Liver (tissue), 9 donors: ENCODE results near the gene RAI1. TPM values are rescaled to one million over a fixed set of nuclear protein-coding genes. Genes with fewer than 3 reads are reported as not detected.
A peak's percentile ranks its signal among the peaks of the same experiment; 100 is the strongest.

Experiments used
- DNase-seq: peaks from one replicate; pipeline ENCODE4 v3.0.0-alpha.2; 2017; ENCODE audit warnings: low spot score
- H3K27ac ChIP-seq, 2 donors: one replicate each; pipeline ENCODE4 v1.7.0; 2013; ENCODE audit warnings: inconsistent platforms in 2 of 2, low read length in 2 of 2, control low read depth in 1 of 2, low read depth in 1 of 2, mild to moderate bottlenecking in 1 of 2
- H3K27me3 ChIP-seq, 4 donors: one replicate each; pipeline versions ENCODE4 v1.6.1 to v1.7.0; 2013; ENCODE audit warnings: low read length in 3 of 4, inconsistent platforms in 1 of 4, mild to moderate bottlenecking in 1 of 4, moderate library complexity in 1 of 4; ENCODE audit not compliant: control insufficient read depth in 4 of 4, insufficient read depth in 4 of 4
- H3K36me3 ChIP-seq, 4 donors: one replicate each; pipeline versions ENCODE4 v1.6.1 to v1.7.0; 2013; ENCODE audit warnings: low read length in 3 of 4, mild to moderate bottlenecking in 3 of 4, low read depth in 1 of 4, moderate library complexity in 1 of 4; ENCODE audit not compliant: control insufficient read depth in 4 of 4, insufficient read depth in 3 of 4
- H3K4me1 ChIP-seq, 4 donors: one replicate each; pipeline versions ENCODE4 v1.6.1 to v1.7.0; 2013; ENCODE audit warnings: low read length in 3 of 4, mild to moderate bottlenecking in 3 of 4, moderate library complexity in 1 of 4; ENCODE audit not compliant: control insufficient read depth in 4 of 4, insufficient read depth in 4 of 4
- H3K4me3 ChIP-seq, 3 donors: one replicate each; pipeline versions ENCODE4 v1.6.1 to v1.7.0; 2013; ENCODE audit warnings: low read length in 3 of 3, control low read depth in 1 of 3, low read depth in 1 of 3, mild to moderate bottlenecking in 1 of 3
- H3K9ac ChIP-seq, 2 donors: one replicate each; pipeline ENCODE4 v1.7.0; 2013; ENCODE audit warnings: low read length in 2 of 2, mild to moderate bottlenecking in 2 of 2, moderate library complexity in 2 of 2, control low read depth in 1 of 2, low read depth in 1 of 2
- H3K9me3 ChIP-seq, 4 donors: one replicate each; pipeline versions ENCODE4 v1.6.1 to v1.7.0; 2013; ENCODE audit warnings: low read length in 3 of 4; ENCODE audit not compliant: control insufficient read depth in 4 of 4
- EGR1 ChIP-seq, 2 donors: IDR thresholded peaks; 2 replicates each; pipeline ENCODE4 v1.6.1; 2016 to 2018; ENCODE audit warnings: antibody characterized with exemption in 2 of 2, low read depth in 2 of 2
- FOXA1 ChIP-seq: IDR thresholded peaks from 2 replicates; pipeline ENCODE4 v1.6.1; 2016; ENCODE audit warnings: antibody characterized with exemption
- GABPA ChIP-seq, 2 donors: IDR thresholded peaks in 1 of 2; conservative IDR thresholded peaks in 1 of 2; 2 replicates each; pipeline ENCODE4 v1.6.1; 2016; ENCODE audit warnings: antibody characterized with exemption in 2 of 2, mild to moderate bottlenecking in 1 of 2, moderate library complexity in 1 of 2
- HNF4A ChIP-seq, 2 donors: conservative IDR thresholded peaks; 2 replicates each; pipeline ENCODE4 v1.6.1; 2016; ENCODE audit warnings: antibody characterized with exemption in 2 of 2, mild to moderate bottlenecking in 2 of 2
- HNF4G ChIP-seq: IDR thresholded peaks from 2 replicates; pipeline ENCODE4 v1.6.1; 2016; ENCODE audit warnings: antibody characterized with exemption
- JUND ChIP-seq, 2 donors: IDR thresholded peaks; 2 replicates each; pipeline ENCODE4 v1.6.1; 2016; ENCODE audit warnings: antibody characterized with exemption in 2 of 2
- NR2F2 ChIP-seq: IDR thresholded peaks from 2 replicates; pipeline ENCODE4 v1.6.1; 2016; ENCODE audit warnings: antibody characterized with exemption
- RAD21 ChIP-seq, 2 donors: IDR thresholded peaks; 2 replicates each; pipeline ENCODE4 v1.6.1; 2016; ENCODE audit warnings: antibody characterized with exemption in 2 of 2, mild to moderate bottlenecking in 2 of 2
- RXRA ChIP-seq, 2 donors: IDR thresholded peaks; 2 replicates each; pipeline ENCODE4 v1.6.1; 2017 to 2018; ENCODE audit warnings: antibody characterized with exemption in 2 of 2, mild to moderate bottlenecking in 1 of 2
- SP1 ChIP-seq: IDR thresholded peaks from 2 replicates; pipeline ENCODE4 v1.6.1; 2018; ENCODE audit warnings: antibody characterized with exemption, mild to moderate bottlenecking
- WGBS: extraction: QIAGEN DNeasy Blood & Tissue Kit; methylation state at CpG from one replicate; pipeline ENCODE4 v1.1.7; 2013; 5-methylcytosine and 5-hydroxymethylcytosine counted together
- polyA plus RNA-seq, 2 donors: library from polyadenylated mRNA; stranded (reverse) in 1 of 2; unstranded in 1 of 2; fragments of 200-250 nt in 1 of 2; fragments of >200 nt in 1 of 2; fragmentation: Nextera tagmentation in 1 of 2; extraction: Ambion mirVana in 1 of 2; gene quantifications; one replicate each; pipeline versions ENCODE4 v1.2.1 to v1.2.3, GENCODE V29; 2013 to 2015
- total RNA-seq, 2 donors: library from RNA; depleted of rRNA; stranded (reverse); fragments of >200 nt; gene quantifications; one replicate each; pipeline ENCODE4 v1.2.3, GENCODE V29; 2014
- TF ChIP-seq, protein P1 (sequence below): IDR thresholded peaks from 2 replicates; pipeline ENCODE4 v1.6.1; 2016; ENCODE audit warnings: antibody characterized with exemption
- TF ChIP-seq, protein P2 (sequence below): IDR thresholded peaks from 2 replicates; pipeline ENCODE4 v1.6.1; 2016; ENCODE audit warnings: antibody characterized with exemption, mild to moderate bottlenecking
- TF ChIP-seq, protein P3 (sequence below): IDR thresholded peaks from 2 replicates; pipeline ENCODE4 v1.6.1; 2016; ENCODE audit warnings: antibody characterized with exemption
- TF ChIP-seq, protein P4 (sequence below): IDR thresholded peaks from 2 replicates; pipeline ENCODE4 v1.6.1; 2016; ENCODE audit warnings: antibody characterized with exemption
- TF ChIP-seq, protein P5 (sequence below): fragments of 150-350 bp; IDR thresholded peaks from 2 replicates; pipeline ENCODE4 v1.5.1; 2017; ENCODE audit warnings: improper control_type of control experiment, low read depth, low read length; ENCODE audit not compliant: missing input control
- donor health status: healthy.
- donor health status: healthy.
- donor health status: healthy.
- donor health status: healthy.
- donor health status: healthy.

RAI1 gene
- total and polyA plus RNA-seq, 4 donors, result 0.57 to 7.6 (median 5.3) TPM

DNA sequence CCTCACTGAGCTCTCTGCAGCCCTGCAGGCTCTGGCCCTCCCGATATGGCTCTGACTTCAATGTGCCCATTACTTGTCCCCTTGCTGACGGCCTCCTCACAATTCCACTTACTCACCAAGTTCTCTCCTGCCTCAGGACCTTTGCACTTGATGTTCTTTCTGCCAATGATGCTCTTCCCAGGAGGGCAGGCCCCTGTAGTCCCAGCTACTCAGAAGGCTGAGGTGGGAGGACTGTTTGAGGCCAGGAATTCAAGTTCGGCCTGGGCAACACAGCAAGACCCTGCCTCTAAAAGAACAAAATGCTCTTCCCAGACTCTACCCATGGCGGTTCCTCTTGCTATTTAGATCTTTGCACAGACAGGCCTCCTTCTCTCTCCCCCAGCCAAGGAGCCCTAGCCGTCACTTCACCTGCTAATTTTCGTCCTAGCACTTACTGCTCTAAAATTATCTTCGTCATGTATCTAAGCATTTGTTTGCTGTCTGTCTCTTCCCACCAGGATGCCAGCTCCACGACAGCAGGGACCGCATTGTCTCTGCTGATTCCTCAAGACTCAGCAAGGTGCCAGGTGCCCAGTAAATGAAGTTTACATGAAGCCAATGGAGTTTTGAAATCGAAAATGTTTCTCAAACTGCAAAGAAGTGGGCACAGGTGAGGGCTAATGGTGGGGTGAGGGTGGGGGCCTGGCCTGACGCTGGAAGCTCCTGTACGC is 626 bp upstream of the RAI1 start:
- H3K9me3 ChIP-seq, result no peaks in the 10 kb centered on the region
- H3K27me3 ChIP-seq, result no peaks in the 10 kb centered on the region
- no peak overlapping the region for H3K9ac ChIP-seq
- no peak for DNase-seq
- 49% methylated on average over 12 of the region's 12 CpGs for WGBS
- no peak for TF ChIP-seq RAD21 (IDR thresholded peaks at IDR 0.05)
- TF ChIP-seq, protein P1, sequence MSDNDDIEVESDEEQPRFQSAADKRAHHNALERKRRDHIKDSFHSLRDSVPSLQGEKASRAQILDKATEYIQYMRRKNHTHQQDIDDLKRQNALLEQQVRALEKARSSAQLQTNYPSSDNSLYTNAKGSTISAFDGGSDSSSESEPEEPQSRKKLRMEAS, result no peak
- TF ChIP-seq RXRA (IDR thresholded peaks at IDR 0.05), result no peak
- TF ChIP-seq HNF4A (conservative IDR thresholded peaks at IDR 0.05), result no peak
- no peak for TF ChIP-seq EGR1 (IDR thresholded peaks at IDR 0.05; ENCODE audit: low read depth in 2 of 2)
- TF ChIP-seq FOXA1, result no peak
- TF ChIP-seq HNF4G, result no peak
- TF ChIP-seq, protein P2, sequence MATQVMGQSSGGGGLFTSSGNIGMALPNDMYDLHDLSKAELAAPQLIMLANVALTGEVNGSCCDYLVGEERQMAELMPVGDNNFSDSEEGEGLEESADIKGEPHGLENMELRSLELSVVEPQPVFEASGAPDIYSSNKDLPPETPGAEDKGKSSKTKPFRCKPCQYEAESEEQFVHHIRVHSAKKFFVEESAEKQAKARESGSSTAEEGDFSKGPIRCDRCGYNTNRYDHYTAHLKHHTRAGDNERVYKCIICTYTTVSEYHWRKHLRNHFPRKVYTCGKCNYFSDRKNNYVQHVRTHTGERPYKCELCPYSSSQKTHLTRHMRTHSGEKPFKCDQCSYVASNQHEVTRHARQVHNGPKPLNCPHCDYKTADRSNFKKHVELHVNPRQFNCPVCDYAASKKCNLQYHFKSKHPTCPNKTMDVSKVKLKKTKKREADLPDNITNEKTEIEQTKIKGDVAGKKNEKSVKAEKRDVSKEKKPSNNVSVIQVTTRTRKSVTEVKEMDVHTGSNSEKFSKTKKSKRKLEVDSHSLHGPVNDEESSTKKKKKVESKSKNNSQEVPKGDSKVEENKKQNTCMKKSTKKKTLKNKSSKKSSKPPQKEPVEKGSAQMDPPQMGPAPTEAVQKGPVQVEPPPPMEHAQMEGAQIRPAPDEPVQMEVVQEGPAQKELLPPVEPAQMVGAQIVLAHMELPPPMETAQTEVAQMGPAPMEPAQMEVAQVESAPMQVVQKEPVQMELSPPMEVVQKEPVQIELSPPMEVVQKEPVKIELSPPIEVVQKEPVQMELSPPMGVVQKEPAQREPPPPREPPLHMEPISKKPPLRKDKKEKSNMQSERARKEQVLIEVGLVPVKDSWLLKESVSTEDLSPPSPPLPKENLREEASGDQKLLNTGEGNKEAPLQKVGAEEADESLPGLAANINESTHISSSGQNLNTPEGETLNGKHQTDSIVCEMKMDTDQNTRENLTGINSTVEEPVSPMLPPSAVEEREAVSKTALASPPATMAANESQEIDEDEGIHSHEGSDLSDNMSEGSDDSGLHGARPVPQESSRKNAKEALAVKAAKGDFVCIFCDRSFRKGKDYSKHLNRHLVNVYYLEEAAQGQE, result no peak
- TF ChIP-seq SP1, result no peak
- TF ChIP-seq GABPA (IDR thresholded peaks at IDR 0.05 in 1 of 2, conservative IDR thresholded peaks at IDR 0.05 in 1 of 2), result no peak
- TF ChIP-seq, protein P3, sequence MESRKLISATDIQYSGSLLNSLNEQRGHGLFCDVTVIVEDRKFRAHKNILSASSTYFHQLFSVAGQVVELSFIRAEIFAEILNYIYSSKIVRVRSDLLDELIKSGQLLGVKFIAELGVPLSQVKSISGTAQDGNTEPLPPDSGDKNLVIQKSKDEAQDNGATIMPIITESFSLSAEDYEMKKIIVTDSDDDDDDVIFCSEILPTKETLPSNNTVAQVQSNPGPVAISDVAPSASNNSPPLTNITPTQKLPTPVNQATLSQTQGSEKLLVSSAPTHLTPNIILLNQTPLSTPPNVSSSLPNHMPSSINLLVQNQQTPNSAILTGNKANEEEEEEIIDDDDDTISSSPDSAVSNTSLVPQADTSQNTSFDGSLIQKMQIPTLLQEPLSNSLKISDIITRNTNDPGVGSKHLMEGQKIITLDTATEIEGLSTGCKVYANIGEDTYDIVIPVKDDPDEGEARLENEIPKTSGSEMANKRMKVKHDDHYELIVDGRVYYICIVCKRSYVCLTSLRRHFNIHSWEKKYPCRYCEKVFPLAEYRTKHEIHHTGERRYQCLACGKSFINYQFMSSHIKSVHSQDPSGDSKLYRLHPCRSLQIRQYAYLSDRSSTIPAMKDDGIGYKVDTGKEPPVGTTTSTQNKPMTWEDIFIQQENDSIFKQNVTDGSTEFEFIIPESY, result no peak
- TF ChIP-seq, protein P4, sequence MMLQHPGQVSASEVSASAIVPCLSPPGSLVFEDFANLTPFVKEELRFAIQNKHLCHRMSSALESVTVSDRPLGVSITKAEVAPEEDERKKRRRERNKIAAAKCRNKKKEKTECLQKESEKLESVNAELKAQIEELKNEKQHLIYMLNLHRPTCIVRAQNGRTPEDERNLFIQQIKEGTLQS, result no peak
- TF ChIP-seq, protein P5, sequence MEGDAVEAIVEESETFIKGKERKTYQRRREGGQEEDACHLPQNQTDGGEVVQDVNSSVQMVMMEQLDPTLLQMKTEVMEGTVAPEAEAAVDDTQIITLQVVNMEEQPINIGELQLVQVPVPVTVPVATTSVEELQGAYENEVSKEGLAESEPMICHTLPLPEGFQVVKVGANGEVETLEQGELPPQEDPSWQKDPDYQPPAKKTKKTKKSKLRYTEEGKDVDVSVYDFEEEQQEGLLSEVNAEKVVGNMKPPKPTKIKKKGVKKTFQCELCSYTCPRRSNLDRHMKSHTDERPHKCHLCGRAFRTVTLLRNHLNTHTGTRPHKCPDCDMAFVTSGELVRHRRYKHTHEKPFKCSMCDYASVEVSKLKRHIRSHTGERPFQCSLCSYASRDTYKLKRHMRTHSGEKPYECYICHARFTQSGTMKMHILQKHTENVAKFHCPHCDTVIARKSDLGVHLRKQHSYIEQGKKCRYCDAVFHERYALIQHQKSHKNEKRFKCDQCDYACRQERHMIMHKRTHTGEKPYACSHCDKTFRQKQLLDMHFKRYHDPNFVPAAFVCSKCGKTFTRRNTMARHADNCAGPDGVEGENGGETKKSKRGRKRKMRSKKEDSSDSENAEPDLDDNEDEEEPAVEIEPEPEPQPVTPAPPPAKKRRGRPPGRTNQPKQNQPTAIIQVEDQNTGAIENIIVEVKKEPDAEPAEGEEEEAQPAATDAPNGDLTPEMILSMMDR, result no peak
- no peak for TF ChIP-seq NR2F2
- no peak for TF ChIP-seq JUND (IDR thresholded peaks at IDR 0.05)
- H3K4me1 ChIP-seq, result peaks cover 4 to 16% (median 5%) of the 10 kb centered on the region in 4 donors
- no peaks in the 10 kb centered on the region for H3K36me3 ChIP-seq
- peak overlapping the region in 1 of 2 donors; percentile 39 for H3K27ac ChIP-seq
- H3K4me3 ChIP-seq, result peak overlapping the region in 2 of 3 donors; percentile 34 to 85
